ENCODE results near the gene STK24.

The STK24 gene

DNA sequence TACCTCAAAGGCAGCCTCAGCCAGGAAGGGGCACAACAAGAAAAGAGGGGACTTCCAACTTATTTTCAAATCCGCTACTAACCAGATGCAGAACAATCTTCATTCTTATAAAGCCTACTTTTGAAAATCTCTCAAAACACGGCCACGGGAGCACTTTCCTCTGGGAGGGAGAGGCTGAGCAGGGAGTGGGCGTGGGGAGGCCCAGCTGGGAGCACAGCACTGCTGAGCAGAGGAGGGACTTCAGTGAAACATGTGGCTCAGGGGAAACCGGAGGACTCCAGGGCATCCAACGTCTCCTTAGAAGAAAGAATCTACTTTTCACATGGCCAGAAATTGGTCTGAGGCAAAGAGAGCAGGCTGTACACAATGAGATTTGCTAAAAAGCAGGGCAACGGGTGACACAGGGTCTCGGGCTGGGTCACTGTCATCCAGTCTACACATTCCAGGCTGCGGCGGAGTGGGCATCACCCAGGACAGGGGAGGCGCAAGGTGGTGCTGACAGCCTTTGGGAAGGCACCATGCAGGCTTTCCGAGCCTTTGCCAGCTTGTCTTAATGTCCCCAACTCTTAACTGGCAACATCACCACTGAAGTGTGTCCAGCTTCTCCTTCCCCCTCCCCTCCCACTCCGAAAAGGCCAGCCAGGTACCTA, 117.1 kb downstream of the STK24 start:
- Histone ChIP-seq H3K4me1 (ENCODE audit: insufficient read depth, low read length) (no peaks in the 10 kb centered on the region), H3K9ac (ENCODE audit: low read depth, low read length) (no peak overlapping the region), H3K36me3 (ENCODE audit: insufficient read depth, low read depth, low read length) (peaks cover 88% of the 10 kb centered on the region), H3K4me3 (ENCODE audit: low read length) (no peak overlapping the region), H3K9me3 (ENCODE audit: insufficient read depth, low read depth, low read length) (no peaks in the 10 kb centered on the region), H3K27me3 (ENCODE audit: insufficient read depth, low read length) (no peaks in the 10 kb centered on the region), H3K27ac (ENCODE audit: low read length) (no peak overlapping the region)

DNA sequence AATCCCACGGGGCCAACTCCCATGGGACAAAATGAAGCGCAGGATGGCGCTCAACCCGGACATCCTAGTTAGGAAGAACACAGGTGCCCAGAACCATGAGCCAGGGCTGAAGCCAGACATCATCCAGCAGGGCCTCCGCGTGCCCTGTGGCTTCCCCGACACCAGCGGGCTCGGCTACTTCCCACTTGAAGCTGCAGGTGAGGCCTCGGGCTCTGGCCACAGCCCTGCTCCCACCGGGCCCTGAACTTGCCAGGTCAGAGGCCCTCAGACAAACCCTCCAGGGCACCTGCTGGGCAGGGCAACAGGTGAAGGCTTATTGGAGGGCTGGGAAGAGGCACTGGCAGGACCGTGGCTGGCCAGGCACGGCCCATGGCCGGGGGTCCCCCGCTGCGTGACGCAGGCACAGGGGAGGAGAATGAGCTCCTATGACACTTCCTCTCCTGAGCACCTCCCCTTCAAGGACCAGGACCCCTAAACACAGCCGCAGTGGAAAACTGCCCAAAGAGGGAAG, 117.7 kb downstream of the STK24 start:
- Histone ChIP-seq H3K4me3 (ENCODE audit: low read length) (no peak overlapping the region), H3K9me3 (ENCODE audit: insufficient read depth, low read depth, low read length) (no peaks in the 10 kb centered on the region), H3K27me3 (ENCODE audit: insufficient read depth, low read length) (no peaks in the 10 kb centered on the region), H3K36me3 (ENCODE audit: insufficient read depth, low read depth, low read length) (peaks cover 92% of the 10 kb centered on the region), H3K4me1 (ENCODE audit: insufficient read depth, low read length) (no peaks in the 10 kb centered on the region), H3K9ac (ENCODE audit: low read depth, low read length) (no peak overlapping the region), H3K27ac (ENCODE audit: low read length) (no peak overlapping the region)

DNA sequence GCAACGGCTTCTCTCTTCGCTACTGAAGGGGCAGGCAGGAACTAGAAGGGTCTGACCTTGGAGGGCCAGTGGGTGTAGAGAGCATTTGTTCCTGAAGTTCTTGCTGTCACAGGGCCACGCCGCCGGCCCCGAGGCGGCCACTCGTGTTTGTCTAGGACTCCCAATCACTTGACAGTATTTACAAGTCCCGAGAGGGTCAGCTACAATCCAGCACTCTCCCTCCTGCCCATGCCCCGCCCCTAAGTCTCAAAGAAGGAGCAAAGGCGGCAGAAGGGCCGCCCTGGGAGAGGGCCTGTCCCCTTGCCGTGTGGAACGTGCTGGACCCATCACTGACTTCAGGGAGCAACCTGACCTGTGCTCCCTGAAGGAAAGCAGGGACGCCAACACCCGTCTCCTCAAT, 118.5 kb downstream of the STK24 start:
- H3K9me3 ChIP-seq (ENCODE audit: insufficient read depth, low read depth, low read length): no peaks in the 10 kb centered on the region
- H3K4me3 ChIP-seq (ENCODE audit: low read length): no peak overlapping the region
- no peaks in the 10 kb centered on the region for H3K4me1 ChIP-seq (ENCODE audit: insufficient read depth, low read length)
- H3K27me3 ChIP-seq (ENCODE audit: insufficient read depth, low read length): no peaks in the 10 kb centered on the region
- H3K36me3 ChIP-seq (ENCODE audit: insufficient read depth, low read depth, low read length): peaks cover 95% of the 10 kb centered on the region
- H3K27ac ChIP-seq (ENCODE audit: low read length): no peak overlapping the region
- no peak overlapping the region for H3K9ac ChIP-seq (ENCODE audit: low read depth, low read length)

DNA sequence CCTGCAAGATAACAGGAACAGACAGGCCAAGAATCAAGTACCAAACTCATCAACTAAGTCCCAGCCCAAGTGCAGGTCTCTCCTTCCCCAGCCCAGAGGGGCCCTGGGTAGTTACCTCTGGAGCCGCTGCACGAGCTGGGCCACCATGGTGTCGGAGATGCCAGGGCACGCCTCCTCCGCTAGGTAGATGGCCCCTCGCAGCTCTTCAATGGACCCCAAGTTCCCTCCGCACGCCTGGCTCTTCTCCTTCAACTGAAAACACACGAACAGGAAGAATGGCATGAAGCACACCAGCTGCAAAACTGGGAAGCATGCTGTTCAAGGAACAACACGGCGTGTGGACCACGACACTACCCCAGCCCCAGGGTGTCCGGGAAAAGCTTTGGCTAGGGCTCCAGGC, 119.9 kb downstream of the STK24 start:
- Histone ChIP-seq H3K27me3 (ENCODE audit: insufficient read depth, low read length) (no peaks in the 10 kb centered on the region), H3K4me3 (ENCODE audit: low read length) (no peak overlapping the region), H3K36me3 (ENCODE audit: insufficient read depth, low read depth, low read length) (peaks cover 95% of the 10 kb centered on the region), H3K4me1 (ENCODE audit: insufficient read depth, low read length) (no peaks in the 10 kb centered on the region), H3K9me3 (ENCODE audit: insufficient read depth, low read depth, low read length) (no peaks in the 10 kb centered on the region), H3K9ac (ENCODE audit: low read depth, low read length) (no peak overlapping the region), H3K27ac (ENCODE audit: low read length) (no peak overlapping the region)

DNA sequence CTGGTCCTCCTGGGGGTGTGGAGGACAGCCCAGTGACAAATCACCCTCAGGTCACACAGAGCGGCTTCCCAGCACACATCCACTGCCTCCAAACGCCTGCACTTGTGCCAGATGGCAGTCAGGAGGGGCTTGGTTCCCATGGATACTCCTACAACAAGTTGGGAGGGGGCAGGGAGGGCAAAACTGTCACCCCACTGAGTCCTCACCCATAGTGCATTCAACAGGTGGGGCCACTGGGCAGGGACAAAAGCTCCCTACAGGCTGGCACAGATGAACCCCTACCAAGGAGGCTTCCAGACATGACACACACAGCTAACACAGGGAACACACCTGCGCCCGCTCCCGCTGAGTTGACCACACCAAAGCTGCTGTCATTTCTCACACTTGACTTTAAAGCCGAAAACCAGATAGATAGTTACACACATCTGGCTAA, 120.5 kb downstream of the STK24 start:
- Histone ChIP-seq H3K9ac (ENCODE audit: low read depth, low read length) (no peak overlapping the region), H3K4me3 (ENCODE audit: low read length) (no peak overlapping the region), H3K27me3 (ENCODE audit: insufficient read depth, low read length) (no peaks in the 10 kb centered on the region), H3K4me1 (ENCODE audit: insufficient read depth, low read length) (no peaks in the 10 kb centered on the region), H3K36me3 (ENCODE audit: insufficient read depth, low read depth, low read length) (peaks cover 94% of the 10 kb centered on the region), H3K9me3 (ENCODE audit: insufficient read depth, low read depth, low read length) (no peaks in the 10 kb centered on the region), H3K27ac (ENCODE audit: low read length) (no peak overlapping the region)

DNA sequence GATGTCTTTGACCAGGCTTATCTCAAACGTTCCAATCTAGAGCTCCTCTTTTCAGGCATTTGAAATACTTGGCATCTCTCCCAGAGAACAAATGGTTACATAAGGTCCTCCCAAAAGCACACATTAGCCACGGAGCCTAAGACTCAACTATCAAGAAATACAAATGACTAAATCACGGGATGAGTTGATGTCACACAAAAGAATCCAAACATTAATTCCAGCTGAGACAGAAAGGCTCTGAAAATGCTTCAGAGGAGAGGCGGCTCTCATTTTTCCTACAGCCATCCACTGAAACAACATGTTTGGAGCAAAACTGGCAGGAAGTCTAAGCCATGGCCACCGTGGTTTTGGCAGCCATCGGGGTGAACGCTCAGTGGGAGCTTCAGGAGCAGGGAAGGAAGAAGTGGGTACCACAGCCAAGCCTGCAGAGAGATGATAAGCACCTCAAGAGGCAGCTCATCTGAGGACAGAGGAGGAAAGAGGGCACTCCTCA, 122.5 kb downstream of the STK24 start:
- no peaks in the 10 kb centered on the region for H3K27me3 ChIP-seq (ENCODE audit: insufficient read depth, low read length)
- no peaks in the 10 kb centered on the region for H3K9me3 ChIP-seq (ENCODE audit: insufficient read depth, low read depth, low read length)
- H3K9ac ChIP-seq (ENCODE audit: low read depth, low read length): no peak overlapping the region
- H3K27ac ChIP-seq (ENCODE audit: low read length): no peak overlapping the region
- H3K36me3 ChIP-seq (ENCODE audit: insufficient read depth, low read depth, low read length): peaks cover 89% of the 10 kb centered on the region
- no peak overlapping the region for H3K4me3 ChIP-seq (ENCODE audit: low read length)
- H3K4me1 ChIP-seq (ENCODE audit: insufficient read depth, low read length): peaks cover 16% of the 10 kb centered on the region

DNA sequence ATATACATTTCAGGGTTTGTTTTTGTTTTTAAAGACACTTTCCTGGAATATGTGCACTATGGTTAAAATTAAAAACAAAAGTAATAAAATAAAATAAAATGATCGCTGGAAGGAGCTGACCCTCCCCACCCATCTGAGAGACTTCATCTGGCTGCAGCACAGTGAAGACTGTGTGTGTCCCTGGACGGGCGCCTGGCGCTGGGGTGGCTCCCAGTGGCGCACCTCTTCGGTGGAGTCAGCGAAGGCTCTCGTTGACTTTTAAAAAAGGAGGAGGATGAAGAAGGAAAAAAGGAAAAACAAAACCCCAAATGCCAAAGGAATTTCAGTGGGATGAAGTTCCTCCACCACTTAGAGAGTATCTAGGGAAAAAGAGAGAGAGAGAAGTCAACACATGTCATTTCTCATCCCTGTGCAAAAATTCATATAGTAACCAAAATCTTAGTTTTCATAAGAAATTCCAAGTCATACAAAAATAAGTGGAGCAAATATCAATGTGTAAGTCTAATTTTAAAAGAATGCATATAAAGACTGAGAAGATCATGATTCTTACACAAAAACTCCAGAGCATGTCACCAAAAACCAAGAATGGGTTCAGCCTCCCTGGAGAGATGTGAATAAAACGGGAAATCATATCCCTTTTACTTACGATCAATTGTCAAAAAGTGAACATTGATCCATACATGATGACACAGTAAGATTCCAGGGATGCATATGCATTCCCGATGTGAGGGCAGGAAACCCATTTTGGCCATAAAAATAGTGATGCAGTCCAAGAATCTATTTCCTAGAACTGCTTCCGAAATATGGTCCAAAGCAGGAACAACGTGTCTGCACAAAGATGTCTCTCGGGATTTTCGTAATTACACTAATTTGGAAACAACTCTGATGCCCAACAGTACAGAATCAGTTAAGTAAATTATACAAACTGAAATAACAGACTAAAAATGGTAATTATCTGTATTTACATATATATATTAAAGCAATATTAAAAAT, 123.8 kb downstream of the STK24 start:
- H3K9ac ChIP-seq (ENCODE audit: low read depth, low read length): no peak overlapping the region
- no peak overlapping the region for H3K27ac ChIP-seq (ENCODE audit: low read length)
- H3K9me3 ChIP-seq (ENCODE audit: insufficient read depth, low read depth, low read length): no peaks in the 10 kb centered on the region
- peaks cover 16% of the 10 kb centered on the region for H3K4me1 ChIP-seq (ENCODE audit: insufficient read depth, low read length)
- no peak overlapping the region for H3K4me3 ChIP-seq (ENCODE audit: low read length)
- no peaks in the 10 kb centered on the region for H3K27me3 ChIP-seq (ENCODE audit: insufficient read depth, low read length)
- H3K36me3 ChIP-seq (ENCODE audit: insufficient read depth, low read depth, low read length): peaks cover 88% of the 10 kb centered on the region

DNA sequence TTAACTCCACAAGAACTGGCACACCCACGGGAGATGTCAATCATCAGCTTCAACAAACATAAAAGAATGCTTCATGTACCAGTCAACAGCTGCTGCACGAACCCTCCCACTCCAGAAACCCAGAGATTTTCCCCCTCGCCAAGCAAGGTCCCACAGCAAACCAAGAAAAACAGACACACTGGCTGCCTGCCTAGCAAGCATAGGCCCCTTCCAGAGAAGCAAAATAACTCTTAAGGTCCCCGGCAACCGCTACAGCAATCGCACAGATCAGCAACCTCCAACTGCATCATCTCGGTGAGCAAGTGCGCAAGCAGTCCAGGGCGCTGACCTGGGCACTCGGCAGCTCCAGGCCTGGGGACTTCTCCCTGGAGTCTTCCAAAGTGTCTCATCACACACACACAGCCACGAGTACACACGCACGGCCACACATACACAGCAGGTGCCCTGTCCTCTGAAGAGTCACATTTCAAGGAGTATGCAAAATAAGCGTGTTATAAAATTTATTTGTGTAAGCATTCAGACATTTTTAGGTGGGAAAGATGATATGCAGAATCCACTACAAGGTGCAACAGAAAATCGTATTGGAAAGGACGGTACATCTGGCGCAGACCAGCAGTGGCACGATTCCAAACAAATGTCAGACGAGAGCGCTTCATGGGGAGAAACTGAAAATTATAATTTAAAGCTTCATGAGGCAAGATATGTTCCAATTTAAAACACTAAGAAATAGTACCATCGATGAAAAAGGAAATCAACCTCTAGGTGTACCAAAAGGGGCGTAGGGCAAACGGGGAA, 125.0 kb downstream of the STK24 start:
- Histone ChIP-seq H3K36me3 (ENCODE audit: insufficient read depth, low read depth, low read length) (peaks cover 89% of the 10 kb centered on the region), H3K4me1 (ENCODE audit: insufficient read depth, low read length) (peaks cover 16% of the 10 kb centered on the region), H3K27me3 (ENCODE audit: insufficient read depth, low read length) (no peaks in the 10 kb centered on the region), H3K27ac (ENCODE audit: low read length) (no peak overlapping the region), H3K4me3 (ENCODE audit: low read length) (no peak overlapping the region), H3K9ac (ENCODE audit: low read depth, low read length) (no peak overlapping the region), H3K9me3 (ENCODE audit: insufficient read depth, low read depth, low read length) (no peaks in the 10 kb centered on the region)

DNA sequence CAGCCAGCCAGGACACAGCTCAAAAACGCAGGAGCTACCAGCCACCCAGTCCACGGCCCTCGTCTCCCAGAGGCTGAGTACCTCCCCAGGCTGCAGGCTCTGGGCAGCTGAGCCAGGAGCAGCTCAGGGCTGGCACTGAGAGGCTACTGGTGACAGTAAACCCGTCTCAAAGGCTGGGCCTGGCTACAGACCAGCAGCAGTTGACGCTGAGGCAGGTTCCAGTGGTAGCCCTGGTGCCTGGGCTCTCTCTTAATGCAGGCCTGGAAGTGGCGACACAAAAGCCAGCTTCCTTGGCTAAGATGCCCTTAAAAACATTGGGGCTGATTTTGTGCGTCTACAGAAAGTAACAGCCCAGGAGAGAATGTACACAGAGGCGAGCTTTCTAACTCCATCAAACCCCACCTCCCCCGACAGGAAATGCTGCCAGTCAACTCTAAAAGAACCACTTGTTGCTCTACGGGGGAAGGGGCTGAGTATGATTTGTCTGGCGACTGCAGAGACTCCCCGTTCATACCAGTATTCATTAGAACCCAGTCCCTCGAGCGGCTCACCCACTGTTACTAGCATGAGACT, 126.3 kb downstream of the STK24 start:
- H3K27me3 ChIP-seq (ENCODE audit: insufficient read depth, low read length): no peaks in the 10 kb centered on the region
- H3K4me3 ChIP-seq (ENCODE audit: low read length): no peak overlapping the region
- peaks cover 16% of the 10 kb centered on the region for H3K4me1 ChIP-seq (ENCODE audit: insufficient read depth, low read length)
- H3K27ac ChIP-seq (ENCODE audit: low read length): peak overlapping the region; percentile 63
- peak overlapping the region; percentile 52; the same call in 1 of the 2 replicates for H3K9ac ChIP-seq (ENCODE audit: low read depth, low read length)
- no peaks in the 10 kb centered on the region for H3K9me3 ChIP-seq (ENCODE audit: insufficient read depth, low read depth, low read length)
- H3K36me3 ChIP-seq (ENCODE audit: insufficient read depth, low read depth, low read length): peaks cover 89% of the 10 kb centered on the region

DNA sequence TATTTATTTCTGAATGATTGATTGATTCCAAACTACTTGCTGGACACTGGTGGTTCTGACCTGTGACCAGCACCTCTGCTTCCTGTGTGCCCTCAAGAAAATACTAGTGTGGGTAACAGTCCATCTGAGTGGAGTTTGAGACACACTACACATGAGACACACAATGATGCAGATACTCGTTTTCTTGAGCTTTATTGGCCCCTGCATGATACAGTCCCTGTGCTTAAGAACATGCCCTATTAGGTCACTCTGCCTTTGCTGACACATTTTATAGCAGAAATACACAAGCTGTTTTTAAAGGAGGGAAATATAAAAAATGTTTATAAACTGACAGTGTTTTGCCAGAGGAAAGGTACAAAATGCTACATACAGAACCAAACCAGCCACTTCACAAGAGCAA, 126.9 kb downstream of the STK24 start:
- peak overlapping the region; percentile 63 for H3K27ac ChIP-seq (ENCODE audit: low read length)
- peaks cover 84% of the 10 kb centered on the region for H3K36me3 ChIP-seq (ENCODE audit: insufficient read depth, low read depth, low read length)

DNA sequence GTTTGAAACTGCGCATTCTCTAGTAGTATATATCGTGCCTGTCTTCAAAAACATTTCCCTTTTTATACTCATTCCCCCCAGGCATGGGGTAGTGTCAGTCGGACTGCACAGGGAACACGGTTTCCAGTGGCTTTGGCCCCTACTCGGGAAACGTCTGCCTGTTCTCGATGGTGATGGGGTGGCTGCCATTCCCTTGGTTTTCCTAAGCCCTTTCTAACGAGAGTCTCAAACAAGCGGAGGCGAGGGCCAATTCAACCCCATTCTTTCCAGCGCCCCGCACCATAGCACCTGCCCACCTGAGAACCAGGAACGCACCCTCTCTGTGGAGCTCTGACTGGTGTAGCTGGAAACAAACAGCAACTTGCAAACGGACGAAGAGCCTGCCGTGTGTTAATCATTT, 127.6 kb downstream of the STK24 start:
- Histone ChIP-seq H3K4me3 (ENCODE audit: low read length) (no peak overlapping the region), H3K36me3 (ENCODE audit: insufficient read depth, low read depth, low read length) (peaks cover 77% of the 10 kb centered on the region), H3K4me1 (ENCODE audit: insufficient read depth, low read length) (peaks cover 16% of the 10 kb centered on the region), H3K9me3 (ENCODE audit: insufficient read depth, low read depth, low read length) (no peaks in the 10 kb centered on the region), H3K9ac (ENCODE audit: low read depth, low read length) (no peak overlapping the region), H3K27ac (ENCODE audit: low read length) (no peak overlapping the region), H3K27me3 (ENCODE audit: insufficient read depth, low read length) (no peaks in the 10 kb centered on the region)

More for the DNA sequence above, 126.9 kb downstream of the STK24 start:
- no peak overlapping the region for H3K4me3 ChIP-seq (ENCODE audit: low read length)
- peak overlapping the region; percentile 52; the same call in 1 of the 2 replicates for H3K9ac ChIP-seq (ENCODE audit: low read depth, low read length)
- H3K27me3 ChIP-seq (ENCODE audit: insufficient read depth, low read length): no peaks in the 10 kb centered on the region
- H3K4me1 ChIP-seq (ENCODE audit: insufficient read depth, low read length): peaks cover 16% of the 10 kb centered on the region
- no peaks in the 10 kb centered on the region for H3K9me3 ChIP-seq (ENCODE audit: insufficient read depth, low read depth, low read length)

Data from iPS-20b (cell line).